Measurements from ENCODE around the gene MED15.

DNA sequence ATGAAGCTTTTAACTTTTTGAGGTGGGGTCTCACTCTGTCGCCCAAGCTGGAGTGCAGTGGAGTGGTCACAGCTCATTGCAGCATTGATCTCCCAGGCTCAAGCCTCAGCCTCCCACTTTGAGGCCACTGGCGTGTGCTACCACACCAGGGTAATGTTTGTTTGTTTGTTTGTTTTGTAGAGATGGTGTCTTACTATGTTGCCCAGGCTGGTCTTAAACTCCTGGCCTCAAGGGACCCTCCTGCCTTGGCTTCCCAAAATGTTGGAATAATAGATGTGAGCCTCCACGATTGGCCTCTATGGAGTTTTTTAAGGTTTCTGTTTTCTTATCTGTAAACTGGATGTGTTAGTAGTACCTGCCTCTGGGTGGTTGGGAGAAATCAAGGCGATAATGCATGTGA is 41.4 kb downstream of the MED15 start:
- TF ChIP-seq POLR2A (IDR thresholded peaks at IDR 0.05) = no peak
- TF ChIP-seq, protein P1, sequence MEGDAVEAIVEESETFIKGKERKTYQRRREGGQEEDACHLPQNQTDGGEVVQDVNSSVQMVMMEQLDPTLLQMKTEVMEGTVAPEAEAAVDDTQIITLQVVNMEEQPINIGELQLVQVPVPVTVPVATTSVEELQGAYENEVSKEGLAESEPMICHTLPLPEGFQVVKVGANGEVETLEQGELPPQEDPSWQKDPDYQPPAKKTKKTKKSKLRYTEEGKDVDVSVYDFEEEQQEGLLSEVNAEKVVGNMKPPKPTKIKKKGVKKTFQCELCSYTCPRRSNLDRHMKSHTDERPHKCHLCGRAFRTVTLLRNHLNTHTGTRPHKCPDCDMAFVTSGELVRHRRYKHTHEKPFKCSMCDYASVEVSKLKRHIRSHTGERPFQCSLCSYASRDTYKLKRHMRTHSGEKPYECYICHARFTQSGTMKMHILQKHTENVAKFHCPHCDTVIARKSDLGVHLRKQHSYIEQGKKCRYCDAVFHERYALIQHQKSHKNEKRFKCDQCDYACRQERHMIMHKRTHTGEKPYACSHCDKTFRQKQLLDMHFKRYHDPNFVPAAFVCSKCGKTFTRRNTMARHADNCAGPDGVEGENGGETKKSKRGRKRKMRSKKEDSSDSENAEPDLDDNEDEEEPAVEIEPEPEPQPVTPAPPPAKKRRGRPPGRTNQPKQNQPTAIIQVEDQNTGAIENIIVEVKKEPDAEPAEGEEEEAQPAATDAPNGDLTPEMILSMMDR (IDR thresholded peaks at IDR 0.05) = no peak
